HG02588 (cell line): Measurements from ENCODE around the gene KRTAP9-4.
"Not testable (repeated sequence)": the region's sequence is repeated elsewhere in the genome, so short reads cannot be mapped to it uniquely, and the experiment has no call there.

ENCODE experiments used
- ATAC-seq: cut with Tn5 transposase; IDR thresholded peaks from one replicate; pipeline ENCODE4 v1.9.1; 2021; ENCODE audit warnings: mild to moderate bottlenecking, moderate library complexity; ENCODE audit not compliant: unreplicated experiment

The KRTAP9-4 gene, protein sequence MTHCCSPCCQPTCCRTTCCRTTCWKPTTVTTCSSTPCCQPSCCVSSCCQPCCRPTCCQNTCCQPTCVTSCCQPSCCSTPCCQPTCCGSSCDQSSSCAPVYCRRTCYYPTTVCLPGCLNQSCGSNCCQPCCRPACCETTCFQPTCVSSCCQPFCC

GRCh38 chr17:41249637-41250240 is at the start of gene KRTAP9-4:
KRTAP9-4 (plus strand) TSS chr17:41249687; CDS start chr17:41249721, 34 bp downstream.
- not testable (repeated sequence) for ATAC-seq

DNA sequence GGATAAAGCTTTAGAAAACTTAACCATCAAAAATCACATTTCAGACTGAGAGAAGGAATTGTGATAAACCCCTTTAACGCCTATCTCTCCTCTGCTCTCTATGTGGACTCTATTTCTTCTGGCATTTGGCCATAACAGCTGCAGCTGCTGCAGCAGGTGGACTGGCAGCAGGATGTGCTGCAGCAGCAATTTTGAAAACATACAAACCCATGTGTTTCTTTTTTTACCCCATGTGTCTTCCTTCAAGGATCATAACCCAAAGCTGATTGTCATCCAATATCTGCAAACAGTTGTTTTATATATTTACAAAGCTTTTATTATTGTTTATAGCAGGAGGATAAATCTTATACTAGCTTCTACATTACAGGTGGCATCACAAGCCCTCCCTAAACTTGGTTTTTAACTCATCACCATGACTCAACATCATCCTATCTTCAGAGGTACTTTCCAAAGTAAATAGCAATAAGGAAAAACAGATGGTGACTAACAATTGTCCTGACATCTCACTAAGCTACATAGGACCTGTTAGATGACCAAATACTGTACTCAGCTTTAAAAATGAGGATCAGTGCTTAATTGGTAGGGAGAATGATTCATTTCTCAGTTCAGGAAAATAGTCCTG is 37.5 kb upstream of the KRTAP9-4 start:
- no peak for ATAC-seq

GRCh38 chr17:41212524-41213169 is 36.8 kb upstream of the KRTAP9-4 start:
- ATAC-seq: no peak

DNA sequence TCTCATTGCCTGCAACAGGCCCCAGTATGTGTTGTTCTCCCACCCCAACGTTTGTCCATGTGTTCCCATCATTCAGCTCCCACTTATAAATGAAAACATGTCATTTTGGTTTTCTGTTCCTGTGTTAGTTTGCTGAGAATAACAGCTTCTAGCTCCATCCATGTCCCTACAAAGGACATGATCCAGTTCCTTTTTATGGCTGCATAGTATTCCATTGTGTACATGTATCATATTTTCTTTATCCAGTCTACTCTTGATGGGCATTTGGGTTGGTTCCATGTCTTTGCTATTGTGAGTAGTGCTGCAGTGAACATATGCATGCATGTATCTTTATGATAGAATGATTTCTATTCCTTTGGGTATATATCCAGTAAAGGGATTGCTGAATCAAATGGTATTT is 33.8 kb upstream of the KRTAP9-4 start:
- no peak for ATAC-seq

- no peak for ATAC-seq
Observed at GRCh38 chr17:41223821-41224220, 25.7 kb upstream of the KRTAP9-4 start.

GRCh38 chr17:41226051-41226450 is 23.4 kb upstream of the KRTAP9-4 start:
- ATAC-seq: no peak

DNA sequence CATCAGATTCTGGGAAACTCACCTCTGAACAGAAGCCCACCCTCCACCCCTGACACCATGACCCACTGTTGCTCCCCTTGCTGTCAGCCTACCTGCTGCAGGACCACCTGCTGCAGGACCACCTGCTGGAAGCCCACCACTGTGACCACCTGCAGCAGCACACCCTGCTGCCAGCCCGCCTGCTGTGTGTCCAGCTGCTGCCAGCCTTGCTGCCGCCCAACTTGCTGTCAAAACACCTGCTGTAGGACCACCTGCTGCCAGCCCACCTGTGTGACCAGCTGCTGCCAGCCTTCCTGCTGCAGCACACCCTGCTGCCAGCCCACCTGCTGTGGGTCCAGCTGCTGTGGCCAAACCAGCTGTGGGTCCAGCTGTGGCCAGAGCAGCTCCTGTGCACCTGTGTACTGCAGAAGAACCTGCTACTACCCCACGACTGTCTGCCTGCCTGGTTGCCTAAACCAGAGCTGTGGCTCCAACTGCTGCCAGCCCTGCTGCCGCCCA is 22.8 kb upstream of the KRTAP9-4 start, which contains the start of gene KRTAP9-2:
KRTAP9-2 (plus strand) TSS at position 51 of the 498 bp plus-strand sequence; CDS start at position 58, 7 bp downstream.
- ATAC-seq: not testable (repeated sequence)

GRCh38 chr17:41230094-41230493 is 19.4 kb upstream of the KRTAP9-4 start:
- no peak for ATAC-seq

GRCh38 chr17:41231731-41232130 is 17.8 kb upstream of the KRTAP9-4 start:
- no peak for ATAC-seq

DNA sequence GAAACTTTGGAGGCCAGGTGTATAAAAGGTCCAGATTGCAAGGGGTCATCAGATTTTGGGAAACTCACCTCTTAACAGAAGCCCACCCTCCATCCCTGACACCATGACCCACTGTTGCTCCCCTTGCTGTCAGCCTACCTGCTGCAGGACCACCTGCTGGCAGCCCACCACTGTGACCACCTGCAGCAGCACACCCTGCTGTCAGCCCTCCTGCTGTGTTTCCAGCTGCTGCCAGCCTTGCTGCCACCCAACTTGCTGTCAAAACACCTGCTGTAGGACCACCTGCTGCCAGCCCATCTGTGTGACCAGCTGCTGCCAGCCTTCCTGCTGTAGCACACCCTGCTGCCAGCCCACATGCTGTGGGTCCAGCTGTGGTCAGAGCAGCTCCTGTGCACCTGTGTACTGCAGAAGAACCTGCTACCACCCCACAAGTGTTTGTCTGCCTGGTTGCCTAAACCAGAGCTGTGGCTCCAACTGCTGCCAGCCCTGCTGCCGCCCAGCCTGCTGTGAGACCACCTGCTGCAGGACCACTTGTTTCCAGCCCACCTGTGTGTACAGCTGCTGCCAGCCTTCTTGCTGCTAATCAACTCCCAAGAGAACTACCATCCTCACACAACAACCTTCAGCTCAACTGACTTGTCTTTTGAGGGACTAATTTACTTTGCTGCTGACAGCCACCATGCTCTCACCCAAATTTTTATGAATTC is 16.9 kb upstream of the KRTAP9-4 start, which contains the start of gene KRTAP9-3:
KRTAP9-3 (plus strand) TSS at position 51 of the 707 bp plus-strand sequence; CDS start at position 104, 53 bp downstream.
- ATAC-seq: not testable (repeated sequence)

GRCh38 chr17:41237116-41237515 is 12.4 kb upstream of the KRTAP9-4 start:
- ATAC-seq: not testable (repeated sequence)

DNA sequence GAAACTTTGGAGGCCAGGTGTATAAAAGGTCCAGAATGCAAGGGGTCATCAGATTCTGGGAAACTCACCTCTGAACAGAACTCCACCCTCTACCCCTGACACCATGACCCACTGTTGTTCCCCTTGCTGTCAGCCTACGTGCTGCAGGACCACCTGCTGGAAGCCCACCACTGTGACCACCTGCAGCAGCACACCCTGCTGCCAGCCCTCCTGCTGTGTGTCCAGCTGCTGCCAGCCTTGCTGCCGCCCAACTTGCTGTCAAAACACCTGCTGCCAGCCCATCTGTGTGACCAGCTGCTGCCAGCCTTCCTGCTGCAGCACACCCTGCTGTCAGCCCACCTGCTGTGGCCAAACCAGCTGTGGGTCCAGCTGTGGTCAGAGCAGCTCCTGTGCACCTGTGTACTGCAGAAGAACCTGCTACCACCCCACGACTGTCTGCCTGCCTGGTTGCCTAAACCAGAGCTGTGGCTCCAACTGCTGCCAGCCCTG is 11.5 kb upstream of the KRTAP9-4 start, which contains the start of gene KRTAP9-8:
KRTAP9-8 (plus strand) TSS at position 51 of the 489 bp plus-strand sequence; CDS start at position 104, 53 bp downstream.
- ATAC-seq: not testable (repeated sequence)

GRCh38 chr17:41246995-41247787 is 2.3 kb upstream of the KRTAP9-4 start:
- not testable (repeated sequence) for ATAC-seq

- ATAC-seq: no peak
Observed at GRCh38 chr17:41251261-41251660, 1.8 kb downstream of the KRTAP9-4 start.

DNA sequence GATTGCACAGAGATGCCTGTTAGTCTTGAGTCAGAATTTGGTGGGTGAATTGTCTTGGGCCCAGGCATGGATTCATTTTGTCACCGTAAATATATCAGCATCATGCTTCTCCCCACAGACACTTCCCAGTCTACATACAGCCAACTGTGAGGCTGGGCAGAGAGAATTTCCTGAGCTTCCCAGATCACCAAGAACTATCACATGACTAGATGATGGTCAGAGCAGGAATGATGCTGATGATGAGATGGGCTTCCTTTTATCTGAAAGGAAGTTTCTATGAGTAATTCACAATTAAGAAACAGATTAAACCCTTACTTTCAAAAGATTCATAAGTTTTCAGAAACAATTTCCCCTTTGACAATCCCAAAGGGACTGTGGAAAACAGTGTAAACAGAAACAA is 5.4 kb downstream of the KRTAP9-4 start:
- no peak for ATAC-seq

DNA sequence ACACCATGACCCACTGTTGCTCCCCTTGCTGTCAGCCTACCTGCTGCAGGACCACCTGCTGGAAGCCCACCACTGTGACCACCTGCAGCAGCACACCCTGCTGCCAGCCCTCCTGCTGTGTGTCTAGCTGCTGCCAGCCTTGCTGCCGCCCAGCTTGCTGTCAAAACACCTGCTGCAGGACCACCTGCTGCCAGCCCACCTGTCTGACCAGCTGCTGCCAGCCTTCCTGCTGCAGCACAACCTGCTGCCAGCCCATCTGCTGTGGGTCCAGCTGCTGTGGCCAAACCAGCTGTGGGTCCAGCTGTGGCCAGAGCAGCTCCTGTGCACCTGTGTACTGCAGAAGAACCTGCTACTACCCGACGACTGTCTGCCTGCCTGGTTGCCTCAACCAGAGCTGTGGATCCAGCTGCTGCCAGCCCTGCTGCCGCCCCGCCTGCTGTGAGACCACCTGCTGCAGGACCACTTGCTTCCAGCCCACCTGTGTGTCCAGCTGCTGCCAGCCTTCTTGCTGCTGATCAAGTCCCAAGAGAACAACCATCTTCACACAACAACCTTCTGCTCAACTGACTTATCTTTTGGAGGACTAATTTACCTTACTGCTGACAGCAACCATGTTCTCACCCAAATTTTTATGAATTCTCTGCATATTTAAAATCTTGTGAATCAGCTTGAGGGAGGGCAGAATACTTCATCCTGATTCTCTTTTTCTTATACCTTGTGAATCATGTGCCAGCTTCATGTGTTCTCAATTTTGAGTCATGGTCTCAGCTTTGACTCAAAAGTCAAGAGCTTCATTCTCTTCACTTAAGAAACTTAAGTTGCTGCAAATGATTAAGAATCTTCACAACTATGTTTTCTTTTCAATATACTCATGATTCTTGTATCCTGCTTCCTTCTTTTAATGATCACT is 6.1 kb downstream of the KRTAP9-4 start, which contains the start of gene KRTAP9-9:
KRTAP9-9 (plus strand) TSS at position 4 of the 910 bp plus-strand sequence.
- ATAC-seq: not testable (repeated sequence)

DNA sequence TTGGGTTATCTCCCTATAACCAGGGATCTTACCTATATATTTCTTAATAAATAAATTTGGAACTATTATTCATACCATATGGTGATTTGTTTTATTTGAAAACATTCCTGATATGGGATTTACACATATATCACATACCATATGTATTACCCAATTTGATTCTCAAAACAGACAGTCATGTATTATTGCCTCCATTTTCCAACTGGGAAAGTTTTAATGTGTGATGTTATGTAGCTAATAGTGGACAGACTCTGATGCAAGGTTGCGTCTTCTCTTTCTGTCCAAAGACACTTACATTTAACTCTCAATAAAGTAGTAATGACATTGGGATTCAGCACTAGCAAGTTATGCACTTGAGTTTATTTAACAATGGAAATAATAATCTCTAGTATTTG is 6.8 kb downstream of the KRTAP9-4 start:
- no peak for ATAC-seq

- ATAC-seq: no peak
Observed at GRCh38 chr17:41258406-41258805, 8.9 kb downstream of the KRTAP9-4 start.
